Peyer's patch (tissue), 4 donors: ENCODE results near the gene SLC41A3. TPM values are rescaled to one million over a fixed set of nuclear protein-coding genes. Genes with fewer than 3 reads are reported as not detected.

Experiments
- DNase-seq, 3 donors: peaks; one replicate each; pipeline ENCODE4 v3.0.0-alpha.2; 2017 to 2019
- H3K27ac ChIP-seq, 4 donors: fragments of 200-600 bp; sonication (generic); one replicate each; pipeline ENCODE4 v1.5.1; 2016 to 2019
- H3K27me3 ChIP-seq, 2 donors: fragments of 200-600 bp; sonication (generic); one replicate each; pipeline ENCODE4 v1.5.1; 2019
- H3K36me3 ChIP-seq, 3 donors: fragments of 200-600 bp; sonication (generic); one replicate each; pipeline ENCODE4 v1.5.1; 2016 to 2019
- H3K4me1 ChIP-seq, 4 donors: fragments of 200-600 bp; sonication (generic); one replicate each; pipeline ENCODE4 v1.5.1; 2016 to 2019
- H3K4me3 ChIP-seq, 4 donors: fragments of 200-600 bp; sonication (generic); 1 replicate in 3 of 4; 2 replicates in 1 of 4; pipeline ENCODE4 v1.5.1; 2016 to 2019; ENCODE audit warnings: mild to moderate bottlenecking in 1 of 4
- H3K9me3 ChIP-seq, 4 donors: fragments of 200-600 bp; sonication (generic); one replicate each; pipeline ENCODE4 v1.5.1; 2016 to 2019; ENCODE audit warnings: mild to moderate bottlenecking in 1 of 4
- POLR2A ChIP-seq, 2 donors: fragments of 450-650 bp; IDR thresholded peaks; one replicate each; pipeline ENCODE4 v1.5.1; 2017; ENCODE audit warnings: antibody characterized with exemption in 2 of 2, mild to moderate bottlenecking in 2 of 2, moderate library complexity in 2 of 2
- total RNA-seq, 4 donors: library from RNA; depleted of rRNA; stranded (reverse); fragments of >200 nt; gene quantifications; one replicate each; pipeline ENCODE4 v1.1.0, GENCODE V29; 2016
- TF ChIP-seq, protein P1 (sequence below), 6 experiments: fragments of 450-650 bp in 4 of 6; fragments of 200-600 bp in 2 of 6; sonication (generic) in 1 of 6; IDR thresholded peaks; one replicate each; pipeline ENCODE4 v1.5.1; 2017 to 2019; ENCODE audit warnings: antibody characterized with exemption in 6 of 6, mild to moderate bottlenecking in 3 of 6, moderate library complexity in 1 of 6

The SLC41A3 gene
- total RNA-seq, 4 donors from 2014 or later: 45.4 to 79.9 (median 58.5) TPM

DNA sequence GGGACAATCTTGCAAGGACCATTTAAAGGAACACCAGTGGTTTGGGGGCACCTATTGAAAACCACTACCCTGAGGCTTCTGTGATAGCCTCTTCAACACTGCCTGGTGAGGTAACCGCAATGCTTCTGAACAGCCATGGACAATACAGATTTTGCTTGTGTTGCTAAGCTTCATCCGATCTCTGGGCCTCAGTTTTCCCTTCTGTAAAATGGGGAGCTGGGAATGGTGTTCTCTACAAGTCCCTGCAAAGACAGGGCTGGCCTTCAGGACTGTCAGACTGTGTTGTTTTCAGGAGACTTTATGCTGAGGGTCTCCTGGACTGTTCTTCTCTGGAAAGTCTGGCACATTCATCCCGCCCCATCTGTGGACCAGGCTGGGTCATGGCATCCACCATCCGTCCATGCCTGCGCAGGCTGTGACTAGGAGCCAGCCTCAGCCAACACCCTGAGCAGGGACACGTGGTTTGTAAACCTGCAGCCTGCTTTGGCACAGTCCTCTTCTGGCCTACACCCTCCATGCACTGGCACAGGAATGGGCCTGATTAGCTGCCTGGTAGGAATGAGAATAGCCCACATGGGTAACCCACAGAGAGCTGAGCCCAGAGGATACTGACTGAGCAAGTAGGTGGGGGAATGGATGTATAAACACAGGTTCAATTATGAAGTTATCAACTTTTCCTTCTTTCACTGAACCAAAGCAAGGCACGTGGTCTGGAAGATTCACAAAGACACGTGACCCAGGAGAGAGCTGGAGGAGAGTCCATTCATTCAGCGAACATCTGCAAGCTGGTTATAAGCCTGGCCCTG is 59.7 kb downstream of the SLC41A3 start:
- TF ChIP-seq, protein P1, sequence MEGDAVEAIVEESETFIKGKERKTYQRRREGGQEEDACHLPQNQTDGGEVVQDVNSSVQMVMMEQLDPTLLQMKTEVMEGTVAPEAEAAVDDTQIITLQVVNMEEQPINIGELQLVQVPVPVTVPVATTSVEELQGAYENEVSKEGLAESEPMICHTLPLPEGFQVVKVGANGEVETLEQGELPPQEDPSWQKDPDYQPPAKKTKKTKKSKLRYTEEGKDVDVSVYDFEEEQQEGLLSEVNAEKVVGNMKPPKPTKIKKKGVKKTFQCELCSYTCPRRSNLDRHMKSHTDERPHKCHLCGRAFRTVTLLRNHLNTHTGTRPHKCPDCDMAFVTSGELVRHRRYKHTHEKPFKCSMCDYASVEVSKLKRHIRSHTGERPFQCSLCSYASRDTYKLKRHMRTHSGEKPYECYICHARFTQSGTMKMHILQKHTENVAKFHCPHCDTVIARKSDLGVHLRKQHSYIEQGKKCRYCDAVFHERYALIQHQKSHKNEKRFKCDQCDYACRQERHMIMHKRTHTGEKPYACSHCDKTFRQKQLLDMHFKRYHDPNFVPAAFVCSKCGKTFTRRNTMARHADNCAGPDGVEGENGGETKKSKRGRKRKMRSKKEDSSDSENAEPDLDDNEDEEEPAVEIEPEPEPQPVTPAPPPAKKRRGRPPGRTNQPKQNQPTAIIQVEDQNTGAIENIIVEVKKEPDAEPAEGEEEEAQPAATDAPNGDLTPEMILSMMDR (IDR thresholded peaks at IDR 0.05): no peak
- no peak for TF ChIP-seq POLR2A (IDR thresholded peaks at IDR 0.05)
- H3K27me3 ChIP-seq: no peaks in the 10 kb centered on the region
- no peak overlapping the region for H3K27ac ChIP-seq
- H3K9me3 ChIP-seq: peaks cover 0 to 9% (median 4%) of the 10 kb centered on the region in 4 donors
- DNase-seq: no peak
- no peaks in the 10 kb centered on the region for H3K4me1 ChIP-seq
- H3K36me3 ChIP-seq: peaks cover 0 to 14% (median 0%) of the 10 kb centered on the region in 3 donors
- H3K4me3 ChIP-seq: no peak overlapping the region

DNA sequence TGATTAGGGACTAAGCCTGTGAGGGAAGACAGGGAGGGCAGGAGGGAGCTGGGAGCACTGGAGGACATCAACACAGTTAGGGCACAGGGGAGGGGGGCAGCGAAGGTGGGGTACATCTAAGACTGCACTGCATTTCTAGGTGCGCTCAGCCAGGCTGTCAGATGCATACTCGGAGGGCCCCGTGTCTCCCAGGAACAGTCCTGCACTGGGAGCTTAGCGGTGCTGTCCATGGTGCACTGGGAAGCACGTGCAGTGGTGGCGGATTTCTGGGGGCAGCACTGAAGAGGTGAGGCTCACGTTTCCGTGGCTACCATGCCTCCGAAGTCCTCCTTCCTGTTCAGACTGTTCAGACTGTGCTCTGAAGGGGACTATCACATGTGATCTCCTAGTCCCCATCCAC is 60.5 kb downstream of the SLC41A3 start:
- H3K27ac ChIP-seq: no peak overlapping the region
- H3K4me3 ChIP-seq: no peak overlapping the region
- TF ChIP-seq POLR2A (IDR thresholded peaks at IDR 0.05): no peak
- TF ChIP-seq, protein P1 (IDR thresholded peaks at IDR 0.05): no peak
- peaks cover 0 to 10% (median 0%) of the 10 kb centered on the region in 3 donors for H3K36me3 ChIP-seq
- peaks cover 0 to 7% (median 3%) of the 10 kb centered on the region in 4 donors for H3K9me3 ChIP-seq
- no peaks in the 10 kb centered on the region for H3K4me1 ChIP-seq
- no peak for DNase-seq
- no peaks in the 10 kb centered on the region for H3K27me3 ChIP-seq

DNA sequence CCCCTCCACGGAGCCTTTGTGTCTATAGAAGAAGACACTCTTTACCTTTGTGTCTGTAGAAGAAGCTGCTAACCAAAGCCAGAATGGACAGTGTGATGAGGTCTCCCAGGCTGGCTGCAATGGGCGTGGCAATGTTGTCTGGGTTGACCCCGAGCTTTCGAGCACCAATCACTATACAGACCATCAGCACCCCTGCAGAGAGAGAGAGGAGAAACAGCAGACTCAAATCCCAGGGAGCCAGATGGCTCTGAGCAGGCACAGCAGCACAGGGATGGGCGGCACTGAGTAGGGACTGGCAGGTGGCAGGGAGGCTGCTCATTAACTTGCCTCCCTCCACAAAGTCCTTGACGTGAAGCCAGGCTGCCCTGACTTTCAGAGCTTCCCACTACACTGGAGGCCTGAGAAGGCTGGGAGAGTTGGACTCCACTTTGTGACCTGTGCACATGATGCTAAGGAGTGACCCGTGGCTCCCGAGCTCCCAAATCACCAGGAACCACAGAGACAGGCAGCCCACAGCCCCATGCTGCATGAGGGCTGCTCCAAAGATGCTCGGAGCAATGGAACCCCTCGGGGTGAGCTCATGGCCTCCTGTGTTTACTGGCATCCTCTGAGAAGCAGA is 61.1 kb downstream of the SLC41A3 start:
- Histone ChIP-seq H3K4me1 (no peaks in the 10 kb centered on the region), H3K27ac (no peak overlapping the region), H3K9me3 (peaks cover 0 to 2% (median under 1%) of the 10 kb centered on the region in 4 donors), H3K27me3 (no peaks in the 10 kb centered on the region), H3K4me3 (no peak overlapping the region), H3K36me3 (peaks cover 0 to 10% (median 0%) of the 10 kb centered on the region in 3 donors)
- DNase-seq: no peak
- no peak for TF ChIP-seq POLR2A (IDR thresholded peaks at IDR 0.05)
- TF ChIP-seq, protein P1 (IDR thresholded peaks at IDR 0.05): no peak

DNA sequence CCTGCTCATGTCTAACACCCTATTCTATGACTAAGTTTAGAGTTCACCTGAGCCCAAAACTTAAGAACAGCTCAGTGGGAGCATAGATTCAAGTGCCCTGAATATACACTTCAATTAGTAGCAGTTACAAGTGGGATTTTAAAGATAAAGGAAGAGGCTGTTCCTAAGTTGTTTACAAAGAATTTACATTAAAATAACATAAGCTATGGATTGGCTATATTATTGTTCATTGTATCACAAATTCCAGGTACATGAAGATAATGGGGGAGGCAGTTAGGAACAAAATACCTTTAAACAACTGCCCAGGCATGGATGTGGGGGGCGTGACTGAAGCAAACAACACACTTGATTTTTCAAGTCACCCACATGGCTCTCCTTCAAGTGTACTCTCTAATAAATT is 62.2 kb downstream of the SLC41A3 start:
- H3K27ac ChIP-seq: no peak overlapping the region
- H3K4me1 ChIP-seq: no peaks in the 10 kb centered on the region
- no peaks in the 10 kb centered on the region for H3K27me3 ChIP-seq
- no peak overlapping the region for H3K4me3 ChIP-seq
- no peak for TF ChIP-seq POLR2A (IDR thresholded peaks at IDR 0.05)
- TF ChIP-seq, protein P1 (IDR thresholded peaks at IDR 0.05): no peak
- no peak for DNase-seq
- H3K9me3 ChIP-seq: no peaks in the 10 kb centered on the region
- peaks cover 0 to 10% (median 0%) of the 10 kb centered on the region in 3 donors for H3K36me3 ChIP-seq

DNA sequence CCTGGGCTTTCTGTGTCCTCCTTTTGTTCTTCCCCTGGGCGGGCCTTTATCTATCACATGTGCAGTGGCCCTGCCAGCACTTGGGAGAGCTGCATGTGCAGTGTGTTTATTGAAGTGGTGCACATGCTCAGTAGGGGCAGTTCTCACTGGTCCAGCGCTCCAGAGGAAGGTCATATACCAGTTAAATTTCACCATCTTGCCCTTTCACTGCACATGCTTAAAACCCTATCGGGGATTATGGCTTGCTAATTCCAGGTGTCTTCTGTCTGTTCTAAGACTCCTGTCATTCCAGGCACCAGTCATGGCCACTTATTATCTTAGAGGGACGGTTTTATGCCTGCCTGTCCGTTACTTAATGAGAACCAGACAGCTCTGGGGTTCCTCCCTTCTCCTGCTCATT is 62.7 kb downstream of the SLC41A3 start:
- H3K27ac ChIP-seq: no peak overlapping the region
- no peaks in the 10 kb centered on the region for H3K27me3 ChIP-seq
- H3K36me3 ChIP-seq: peaks cover 0 to 10% (median 0%) of the 10 kb centered on the region in 3 donors
- TF ChIP-seq, protein P1 (IDR thresholded peaks at IDR 0.05): no peak
- TF ChIP-seq POLR2A (IDR thresholded peaks at IDR 0.05): no peak
- no peaks in the 10 kb centered on the region for H3K9me3 ChIP-seq
- no peak overlapping the region for H3K4me3 ChIP-seq
- no peak for DNase-seq
- no peaks in the 10 kb centered on the region for H3K4me1 ChIP-seq
